Fibroblast of the aortic adventitia (primary cell): Measurements from ENCODE around the gene ENG. TPM values are rescaled to one million over a fixed set of nuclear protein-coding genes. Genes with fewer than 3 reads are reported as not detected.

Experiments used
- DNase-seq: peaks from one replicate; pipeline ENCODE4 v3.0.0-alpha.2; 2010; ENCODE audit warnings: low read depth
- H3K4me3 ChIP-seq: 2 replicates; pipeline ENCODE4 v1.5.1; 2011; ENCODE audit warnings: low read depth, mild to moderate bottlenecking, control low read depth, low read length, moderate library complexity
- total RNA-seq: library from RNA; depleted of rRNA; stranded (reverse); fragments of >200 nt; gene quantifications from 2 replicates; pipeline ENCODE4 v1.2.3, GENCODE V29; 2012; ENCODE audit warnings: low replicate concordance
- TF ChIP-seq, protein P1 (sequence below): IDR thresholded peaks from 2 replicates; pipeline ENCODE4 v1.5.1; 2011; ENCODE audit warnings: mild to moderate bottlenecking, low read length, control low read depth, inconsistent platforms; ENCODE audit not compliant: insufficient read depth

The ENG gene
- total RNA-seq, 1 donor, result 62.0 TPM

DNA sequence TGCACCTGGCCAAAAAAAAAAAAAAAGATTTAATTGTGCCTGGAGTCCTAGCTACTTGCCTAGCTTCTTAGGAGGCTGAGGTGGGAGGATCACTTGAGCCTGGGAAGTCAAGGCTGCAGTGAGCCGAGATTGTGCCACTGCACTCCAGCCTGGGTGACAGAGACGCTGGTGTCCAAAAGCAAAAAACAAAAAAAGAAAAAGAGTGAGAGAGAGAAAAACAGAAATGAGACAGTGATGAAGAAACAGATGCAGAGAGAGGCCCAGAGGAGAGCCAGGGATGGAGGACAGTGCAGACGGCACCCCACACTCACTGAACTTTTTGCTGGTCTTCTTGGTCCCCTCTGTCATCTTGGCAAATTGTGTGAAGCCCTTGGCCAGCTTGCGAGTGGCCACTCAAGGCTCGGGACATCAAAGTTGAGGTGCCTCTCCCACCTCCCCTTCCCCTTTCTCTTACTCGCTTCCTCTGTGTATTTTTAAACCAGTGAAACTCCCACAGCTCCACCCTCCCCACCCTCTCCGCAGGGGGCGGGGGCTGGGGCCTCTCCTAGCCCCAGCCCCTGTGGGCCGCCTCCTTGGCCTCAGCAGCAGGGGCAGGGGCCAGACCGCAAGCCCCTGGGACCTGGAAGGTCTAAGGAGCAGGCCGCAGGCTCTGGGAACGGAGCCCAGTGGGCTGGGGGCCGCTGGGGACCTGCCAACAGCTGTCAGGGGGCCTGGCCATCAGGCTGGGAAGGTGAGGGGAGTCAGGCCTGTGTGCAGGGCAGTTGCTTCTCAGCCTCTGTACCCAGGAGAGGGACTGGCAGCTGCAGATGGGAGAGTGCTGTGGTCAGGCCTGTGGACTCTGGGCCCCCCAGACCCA, 76.0 kb downstream of the ENG start, which contains the start of gene SH2D3C:
SH2D3C (minus strand) TSS at position 387 of the 856 bp plus-strand sequence; CDS start at position 348, 39 bp downstream.
- no peak for DNase-seq
- no peak within 1 kb of the TSS for H3K4me3 ChIP-seq
- TF ChIP-seq, protein P1, sequence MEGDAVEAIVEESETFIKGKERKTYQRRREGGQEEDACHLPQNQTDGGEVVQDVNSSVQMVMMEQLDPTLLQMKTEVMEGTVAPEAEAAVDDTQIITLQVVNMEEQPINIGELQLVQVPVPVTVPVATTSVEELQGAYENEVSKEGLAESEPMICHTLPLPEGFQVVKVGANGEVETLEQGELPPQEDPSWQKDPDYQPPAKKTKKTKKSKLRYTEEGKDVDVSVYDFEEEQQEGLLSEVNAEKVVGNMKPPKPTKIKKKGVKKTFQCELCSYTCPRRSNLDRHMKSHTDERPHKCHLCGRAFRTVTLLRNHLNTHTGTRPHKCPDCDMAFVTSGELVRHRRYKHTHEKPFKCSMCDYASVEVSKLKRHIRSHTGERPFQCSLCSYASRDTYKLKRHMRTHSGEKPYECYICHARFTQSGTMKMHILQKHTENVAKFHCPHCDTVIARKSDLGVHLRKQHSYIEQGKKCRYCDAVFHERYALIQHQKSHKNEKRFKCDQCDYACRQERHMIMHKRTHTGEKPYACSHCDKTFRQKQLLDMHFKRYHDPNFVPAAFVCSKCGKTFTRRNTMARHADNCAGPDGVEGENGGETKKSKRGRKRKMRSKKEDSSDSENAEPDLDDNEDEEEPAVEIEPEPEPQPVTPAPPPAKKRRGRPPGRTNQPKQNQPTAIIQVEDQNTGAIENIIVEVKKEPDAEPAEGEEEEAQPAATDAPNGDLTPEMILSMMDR, result no peak

DNA sequence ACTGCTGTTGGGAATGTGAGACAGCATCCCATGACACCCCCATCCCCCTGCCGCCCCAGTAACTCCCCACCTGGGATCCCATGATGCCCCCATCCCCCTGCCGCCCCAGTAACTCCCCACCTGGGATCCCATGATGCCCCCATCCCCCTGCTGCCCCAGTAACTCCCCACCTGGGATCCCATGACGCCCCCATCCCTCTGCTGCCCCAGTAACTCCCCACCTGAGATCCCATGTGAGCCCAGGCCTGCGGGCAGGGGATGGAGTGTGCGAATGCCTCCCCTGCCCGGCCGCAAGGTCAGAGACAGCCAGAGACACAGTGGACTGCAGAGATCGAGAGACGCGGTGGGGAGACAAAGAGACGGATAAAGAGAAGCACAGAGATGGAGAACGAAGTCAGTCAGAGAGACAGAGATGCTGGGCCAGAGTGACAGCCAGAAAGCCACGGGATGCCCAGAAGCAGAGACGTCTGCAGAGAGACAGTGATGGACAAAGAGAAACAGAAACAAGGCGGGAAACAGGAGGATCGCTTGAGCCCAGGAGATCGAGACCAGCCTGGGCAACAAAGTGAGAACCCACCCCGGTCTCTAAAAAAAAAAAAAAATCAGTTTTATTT, 77.0 kb downstream of the ENG start:
- DNase-seq, result no peak
- no peak overlapping the region for H3K4me3 ChIP-seq
- TF ChIP-seq, protein P1, result no peak

DNA sequence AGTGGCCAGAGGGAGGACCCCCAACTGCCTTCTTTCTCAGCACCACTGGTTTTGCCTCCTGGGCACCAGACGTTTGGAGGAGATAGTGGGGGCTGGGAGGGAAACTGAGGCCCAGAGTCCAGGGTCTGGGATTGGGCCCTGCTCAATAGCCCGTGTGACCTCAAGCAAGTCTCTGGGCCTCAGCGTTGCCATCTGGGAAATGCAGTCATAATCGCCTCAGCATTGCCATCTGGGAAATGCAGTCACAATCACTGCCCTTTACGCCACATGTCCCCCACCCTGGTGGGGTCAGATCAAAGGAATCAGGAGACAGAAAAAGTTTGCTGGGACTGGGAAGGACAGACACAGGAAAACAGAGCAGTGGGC, 77.6 kb downstream of the ENG start:
- H3K4me3 ChIP-seq, result no peak overlapping the region
- no peak for DNase-seq
- TF ChIP-seq, protein P1, result no peak

DNA sequence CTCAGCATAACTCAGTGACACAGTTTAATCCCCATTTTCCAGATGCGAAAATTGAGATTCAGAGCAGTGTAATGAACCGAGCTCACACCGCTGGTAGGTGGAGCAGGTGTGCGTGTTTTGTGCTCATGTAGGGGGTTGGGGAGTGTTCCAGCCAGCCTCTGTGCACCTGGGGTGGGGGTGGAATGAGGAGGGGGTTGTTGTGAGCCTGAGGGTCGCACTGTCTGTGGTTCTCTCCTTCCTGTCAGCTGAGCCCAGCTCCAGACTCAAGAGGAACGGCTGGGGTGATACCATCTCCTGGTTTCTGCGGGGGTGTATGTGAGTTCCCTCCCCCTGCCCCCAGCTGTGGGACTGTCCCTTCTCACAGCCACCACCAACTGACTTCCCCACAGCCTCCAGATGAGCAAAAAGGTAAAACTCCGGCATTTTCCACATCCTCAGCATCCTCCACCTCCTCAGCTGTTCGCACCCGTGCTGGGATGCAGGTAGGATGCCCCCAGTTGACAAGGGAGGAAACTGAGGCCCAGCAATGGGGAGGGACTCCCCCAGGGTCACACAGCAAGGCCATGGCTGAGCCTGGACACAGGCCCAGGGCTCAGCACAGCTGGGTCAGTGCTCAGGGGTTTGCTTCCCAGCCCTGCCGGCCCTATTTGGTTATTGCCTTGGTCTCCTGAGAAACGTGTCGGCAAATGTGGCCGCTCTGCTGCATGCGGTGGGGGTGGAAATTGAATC, 78.1 kb downstream of the ENG start:
- TF ChIP-seq, protein P1, result no peak
- DNase-seq, result no peak
- no peak overlapping the region for H3K4me3 ChIP-seq

DNA sequence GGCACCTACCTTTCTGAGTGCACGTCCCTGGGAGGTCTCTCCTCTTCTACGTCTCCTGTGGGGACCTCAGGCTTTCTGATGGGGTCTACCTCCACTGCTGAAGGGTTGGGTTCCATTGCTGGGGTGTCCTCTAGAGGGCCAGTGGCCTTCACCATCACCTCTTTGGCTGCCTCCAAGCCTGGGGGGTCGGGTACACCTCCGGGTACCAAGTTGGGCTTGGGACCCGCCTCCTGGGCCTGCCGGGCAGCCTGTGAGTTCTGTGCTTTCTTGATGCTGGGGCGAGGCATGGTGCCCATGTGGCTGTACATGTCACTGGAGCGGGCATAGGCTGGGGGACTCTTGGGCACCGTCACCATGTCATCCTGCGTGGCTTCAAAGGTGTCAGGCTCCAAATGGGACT, 80.5 kb downstream of the ENG start:
- no peak overlapping the region for H3K4me3 ChIP-seq
- TF ChIP-seq, protein P1, result no peak
- no peak for DNase-seq

DNA sequence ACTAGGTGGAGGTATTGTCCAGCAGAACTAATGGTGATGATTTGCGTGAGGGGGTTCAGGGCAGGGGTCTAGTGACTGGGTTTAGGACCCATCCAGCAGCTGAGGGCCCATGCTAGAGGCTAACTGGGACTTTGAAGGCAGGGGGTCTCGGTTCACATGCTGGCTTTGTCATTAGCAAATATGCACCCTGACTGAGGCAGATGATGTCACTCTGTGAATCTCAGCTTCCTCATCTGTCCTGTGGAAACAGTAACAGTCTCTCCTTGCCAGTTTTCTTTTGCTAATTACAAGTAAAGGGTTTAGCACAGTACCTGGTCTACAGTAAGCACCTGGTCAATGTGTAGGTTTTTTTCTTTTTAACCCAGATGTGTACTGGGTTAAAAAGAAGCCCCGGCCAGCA, 81.2 kb downstream of the ENG start:
- DNase-seq, result no peak

More for the DNA sequence above, 81.2 kb downstream of the ENG start:
- H3K4me3 ChIP-seq, result no peak overlapping the region
- TF ChIP-seq, protein P1, result no peak
